ENCODE results near the gene TCEAL5.

DNA sequence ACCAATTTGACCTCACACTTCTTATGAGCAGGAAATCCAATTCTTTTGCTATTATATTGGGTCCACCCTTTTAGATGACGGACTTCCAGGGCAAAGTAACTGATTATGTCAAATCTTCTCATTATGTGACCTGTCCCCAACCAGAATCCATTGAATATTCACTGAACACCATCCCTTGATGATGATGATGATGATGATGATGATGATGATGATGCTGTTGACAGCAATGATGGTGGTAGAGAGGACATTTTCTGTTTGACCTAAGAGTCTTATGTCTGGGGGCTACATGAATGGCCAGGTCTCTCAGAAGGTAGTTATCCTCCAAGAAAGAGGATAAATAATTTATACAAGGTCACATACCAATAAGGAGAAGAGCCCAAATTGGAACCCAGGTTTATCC, 26.7 kb downstream of the TCEAL5 start:
- TF ChIP-seq, protein P1, sequence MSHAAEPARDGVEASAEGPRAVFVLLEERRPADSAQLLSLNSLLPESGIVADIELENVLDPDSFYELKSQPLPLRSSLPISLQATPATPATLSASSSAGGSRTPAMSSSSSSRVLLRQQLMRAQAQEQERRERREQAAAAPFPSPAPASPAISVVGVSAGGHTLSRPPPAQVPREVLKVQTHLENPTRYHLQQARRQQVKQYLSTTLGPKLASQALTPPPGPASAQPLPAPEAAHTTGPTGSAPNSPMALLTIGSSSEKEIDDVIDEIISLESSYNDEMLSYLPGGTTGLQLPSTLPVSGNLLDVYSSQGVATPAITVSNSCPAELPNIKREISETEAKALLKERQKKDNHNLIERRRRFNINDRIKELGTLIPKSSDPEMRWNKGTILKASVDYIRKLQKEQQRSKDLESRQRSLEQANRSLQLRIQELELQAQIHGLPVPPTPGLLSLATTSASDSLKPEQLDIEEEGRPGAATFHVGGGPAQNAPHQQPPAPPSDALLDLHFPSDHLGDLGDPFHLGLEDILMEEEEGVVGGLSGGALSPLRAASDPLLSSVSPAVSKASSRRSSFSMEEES (CRISPR knock-in tag; IDR thresholded peaks at IDR 0.05) = no peak
- TF ChIP-seq DR1 (CRISPR knock-in tag; IDR thresholded peaks at IDR 0.05) (no peak), ZBTB20 (CRISPR knock-in tag; IDR thresholded peaks at IDR 0.05; ENCODE audit: borderline replicate concordance, low read depth) (no peak)
